KMS-11 (cell line): ENCODE results near the gene AFF3.

Experiments used
- H2AFZ ChIP-seq: fragments of 200-600 bp; sonication (generic); 2 replicates; pipeline ENCODE4 v1.6.1; 2016; ENCODE audit warnings: antibody characterized with exemption, mixed run types, low read depth
- H3K27ac ChIP-seq: fragments of 200-600 bp; sonication (generic); 2 replicates; pipeline ENCODE4 v1.6.1; 2016; ENCODE audit warnings: mild to moderate bottlenecking, mixed run types
- H3K27me3 ChIP-seq: fragments of 200-600 bp; sonication (generic); 2 replicates; pipeline ENCODE4 v1.6.1; 2017; ENCODE audit warnings: mild to moderate bottlenecking, low read depth, mixed run types, moderate library complexity; ENCODE audit not compliant: insufficient read depth
- H3K36me3 ChIP-seq: fragments of 200-600 bp; sonication (generic); 2 replicates; pipeline ENCODE4 v1.6.1; 2017; ENCODE audit warnings: mild to moderate bottlenecking, mixed run types; ENCODE audit not compliant: insufficient read depth
- H3K4me1 ChIP-seq: fragments of 200-600 bp; sonication (generic); 2 replicates; pipeline ENCODE4 v1.6.1; 2016; ENCODE audit warnings: mild to moderate bottlenecking, low read depth, mixed run types; ENCODE audit not compliant: poor library complexity, severe bottlenecking
- H3K4me2 ChIP-seq: fragments of 200-600 bp; sonication (generic); 2 replicates; pipeline ENCODE4 v1.7.0; 2016; ENCODE audit warnings: mild to moderate bottlenecking, mixed run types
- H3K4me3 ChIP-seq: fragments of 200-600 bp; sonication (generic); IDR thresholded peaks from 2 replicates; pipeline ENCODE4 v1.6.1; 2017; ENCODE audit warnings: low read depth, low read length, mixed read lengths; ENCODE audit not compliant: insufficient read depth
- H3K79me2 ChIP-seq: fragments of 200-600 bp; sonication (generic); 2 replicates; pipeline ENCODE4 v1.6.1; 2016; ENCODE audit warnings: low read depth, mixed run types; ENCODE audit not compliant: insufficient read depth
- H3K9ac ChIP-seq: fragments of 200-600 bp; sonication (generic); 2 replicates; pipeline ENCODE4 v1.6.1; 2016; ENCODE audit warnings: mild to moderate bottlenecking, mixed run types
- H4K20me1 ChIP-seq: fragments of 200-600 bp; sonication (generic); 2 replicates; pipeline ENCODE4 v1.6.1; 2016; ENCODE audit warnings: mild to moderate bottlenecking, mixed run types; ENCODE audit not compliant: insufficient read depth
- TF ChIP-seq, protein P1 (sequence below): fragments of 200-600 bp; sonication (generic); conservative IDR thresholded peaks from 2 replicates; pipeline ENCODE4 v1.6.1; 2017; ENCODE audit warnings: low read depth, mild to moderate bottlenecking, antibody characterized with exemption, low read length, moderate library complexity, mixed read lengths

The AFF3 gene

GRCh38 chr2:99619151-99619550, 523.2 kb downstream of the AFF3 start:
- no peaks in the 10 kb centered on the region for H4K20me1 ChIP-seq
- no peaks in the 10 kb centered on the region for H3K79me2 ChIP-seq
- no peaks in the 10 kb centered on the region for H3K36me3 ChIP-seq
- no peak overlapping the region for H2AFZ ChIP-seq
- no peaks in the 10 kb centered on the region for H3K4me1 ChIP-seq
- H3K27ac ChIP-seq, result no peak overlapping the region
- no peak overlapping the region for H3K4me2 ChIP-seq
- H3K27me3 ChIP-seq, result no peaks in the 10 kb centered on the region
- no peak overlapping the region for H3K4me3 ChIP-seq
- TF ChIP-seq, protein P1, sequence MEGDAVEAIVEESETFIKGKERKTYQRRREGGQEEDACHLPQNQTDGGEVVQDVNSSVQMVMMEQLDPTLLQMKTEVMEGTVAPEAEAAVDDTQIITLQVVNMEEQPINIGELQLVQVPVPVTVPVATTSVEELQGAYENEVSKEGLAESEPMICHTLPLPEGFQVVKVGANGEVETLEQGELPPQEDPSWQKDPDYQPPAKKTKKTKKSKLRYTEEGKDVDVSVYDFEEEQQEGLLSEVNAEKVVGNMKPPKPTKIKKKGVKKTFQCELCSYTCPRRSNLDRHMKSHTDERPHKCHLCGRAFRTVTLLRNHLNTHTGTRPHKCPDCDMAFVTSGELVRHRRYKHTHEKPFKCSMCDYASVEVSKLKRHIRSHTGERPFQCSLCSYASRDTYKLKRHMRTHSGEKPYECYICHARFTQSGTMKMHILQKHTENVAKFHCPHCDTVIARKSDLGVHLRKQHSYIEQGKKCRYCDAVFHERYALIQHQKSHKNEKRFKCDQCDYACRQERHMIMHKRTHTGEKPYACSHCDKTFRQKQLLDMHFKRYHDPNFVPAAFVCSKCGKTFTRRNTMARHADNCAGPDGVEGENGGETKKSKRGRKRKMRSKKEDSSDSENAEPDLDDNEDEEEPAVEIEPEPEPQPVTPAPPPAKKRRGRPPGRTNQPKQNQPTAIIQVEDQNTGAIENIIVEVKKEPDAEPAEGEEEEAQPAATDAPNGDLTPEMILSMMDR, result no peak
- H3K9ac ChIP-seq, result no peak overlapping the region

GRCh38 chr2:99618579-99619097, 523.8 kb downstream of the AFF3 start:
- TF ChIP-seq, protein P1, result no peak
- Histone ChIP-seq H3K79me2 (no peaks in the 10 kb centered on the region), H3K9ac (no peak overlapping the region), H3K27me3 (no peaks in the 10 kb centered on the region), H3K36me3 (no peaks in the 10 kb centered on the region), H3K27ac (no peak overlapping the region), H2AFZ (no peak overlapping the region), H4K20me1 (no peaks in the 10 kb centered on the region), H3K4me2 (no peak overlapping the region), H3K4me1 (no peaks in the 10 kb centered on the region), H3K4me3 (no peak overlapping the region)

GRCh38 chr2:99617811-99618210, 524.6 kb downstream of the AFF3 start:
- H3K27me3 ChIP-seq, result no peaks in the 10 kb centered on the region
- TF ChIP-seq, protein P1, result no peak
- no peak overlapping the region for H2AFZ ChIP-seq
- H3K36me3 ChIP-seq, result no peaks in the 10 kb centered on the region
- no peak overlapping the region for H3K4me2 ChIP-seq
- H4K20me1 ChIP-seq, result no peaks in the 10 kb centered on the region
- H3K27ac ChIP-seq, result no peak overlapping the region
- no peaks in the 10 kb centered on the region for H3K79me2 ChIP-seq
- H3K4me3 ChIP-seq, result no peak overlapping the region
- H3K9ac ChIP-seq, result no peak overlapping the region
- H3K4me1 ChIP-seq, result no peaks in the 10 kb centered on the region

- TF ChIP-seq, protein P1, result no peak
- no peaks in the 10 kb centered on the region for H3K27me3 ChIP-seq
- no peak overlapping the region for H3K9ac ChIP-seq
- no peaks in the 10 kb centered on the region for H3K36me3 ChIP-seq
- no peak overlapping the region for H2AFZ ChIP-seq
- no peak overlapping the region for H3K27ac ChIP-seq
- H4K20me1 ChIP-seq, result no peaks in the 10 kb centered on the region
- no peak overlapping the region for H3K4me3 ChIP-seq
- H3K79me2 ChIP-seq, result no peaks in the 10 kb centered on the region
- no peaks in the 10 kb centered on the region for H3K4me1 ChIP-seq
- H3K4me2 ChIP-seq, result no peak overlapping the region
These were observed 527.1 kb downstream of the AFF3 start for GRCh38 chr2:99615247-99615771.
